Stimulated activated CD4-positive, alpha-beta T cell treated with anti-CD3 and anti-CD28 coated beads, Interleukin-12 subunit alpha, Interleukin-12 subunit beta, amount 100 ng/mL, for 48 hours (primary cell): Measurements from ENCODE around the gene PNO1.

Experiments used
- DNase-seq, 3 donors: peaks; one replicate each; pipeline ENCODE4 v3.0.0-alpha.2; 2020; ENCODE audit warnings: low read depth in 2 of 3, low spot score in 1 of 3

Gene PNO1

DNA sequence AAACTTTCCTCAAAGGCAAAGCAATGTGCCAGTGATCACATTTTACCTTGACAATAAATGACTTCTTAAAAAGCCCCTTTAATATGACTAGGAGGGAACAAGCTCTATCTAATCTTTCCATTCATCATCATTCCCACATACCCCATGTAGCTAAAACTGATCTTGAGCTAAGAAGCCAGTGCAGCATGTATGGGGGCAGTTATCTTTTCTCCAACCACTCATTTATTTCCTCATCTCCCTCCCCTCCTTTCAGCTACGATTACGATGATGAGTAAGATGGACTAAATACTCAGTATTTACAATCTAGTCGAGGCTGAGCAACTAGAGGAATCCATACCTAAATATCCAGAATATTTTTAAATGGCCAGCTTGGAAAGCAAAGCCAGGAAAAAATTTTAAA is 35.5 kb downstream of the PNO1 start:
- no peak for DNase-seq

- DNase-seq, result no peak
Observed at GRCh38 chr2:68193787-68194372, 36.2 kb downstream of the PNO1 start.

- DNase-seq, result no peak
Observed at GRCh38 chr2:68195096-68195495, 37.4 kb downstream of the PNO1 start.

- peak in 1 of 3 donors; percentile 20 for DNase-seq
Observed at GRCh38 chr2:68196120-68196716, 38.5 kb downstream of the PNO1 start.

- DNase-seq, result no peak
Observed at GRCh38 chr2:68200157-68200787, 42.6 kb downstream of the PNO1 start.

- no peak for DNase-seq
Observed at GRCh38 chr2:68203587-68203986, 45.9 kb downstream of the PNO1 start.

DNA sequence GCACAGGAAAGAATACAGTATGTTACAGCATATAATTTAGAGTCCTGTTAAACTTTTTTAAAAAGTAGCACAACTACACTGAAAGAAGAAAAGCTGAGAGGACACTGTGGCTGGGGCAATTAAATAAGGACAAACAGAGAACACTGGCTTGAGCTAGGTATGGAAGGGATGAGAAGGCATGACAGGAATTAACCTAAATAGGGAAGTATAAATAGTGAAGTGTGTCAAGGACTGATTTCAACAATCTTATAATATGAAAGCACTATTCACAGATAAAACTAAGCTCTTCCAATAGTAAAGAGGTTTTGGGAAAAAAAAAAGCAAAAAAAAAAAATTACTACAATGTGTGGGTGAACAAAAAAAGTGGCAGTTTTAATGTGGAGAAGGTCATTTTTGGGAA is 49.1 kb downstream of the PNO1 start:
- no peak for DNase-seq

GRCh38 chr2:68214381-68214780 is 56.7 kb downstream of the PNO1 start:
- DNase-seq, result no peak

DNA sequence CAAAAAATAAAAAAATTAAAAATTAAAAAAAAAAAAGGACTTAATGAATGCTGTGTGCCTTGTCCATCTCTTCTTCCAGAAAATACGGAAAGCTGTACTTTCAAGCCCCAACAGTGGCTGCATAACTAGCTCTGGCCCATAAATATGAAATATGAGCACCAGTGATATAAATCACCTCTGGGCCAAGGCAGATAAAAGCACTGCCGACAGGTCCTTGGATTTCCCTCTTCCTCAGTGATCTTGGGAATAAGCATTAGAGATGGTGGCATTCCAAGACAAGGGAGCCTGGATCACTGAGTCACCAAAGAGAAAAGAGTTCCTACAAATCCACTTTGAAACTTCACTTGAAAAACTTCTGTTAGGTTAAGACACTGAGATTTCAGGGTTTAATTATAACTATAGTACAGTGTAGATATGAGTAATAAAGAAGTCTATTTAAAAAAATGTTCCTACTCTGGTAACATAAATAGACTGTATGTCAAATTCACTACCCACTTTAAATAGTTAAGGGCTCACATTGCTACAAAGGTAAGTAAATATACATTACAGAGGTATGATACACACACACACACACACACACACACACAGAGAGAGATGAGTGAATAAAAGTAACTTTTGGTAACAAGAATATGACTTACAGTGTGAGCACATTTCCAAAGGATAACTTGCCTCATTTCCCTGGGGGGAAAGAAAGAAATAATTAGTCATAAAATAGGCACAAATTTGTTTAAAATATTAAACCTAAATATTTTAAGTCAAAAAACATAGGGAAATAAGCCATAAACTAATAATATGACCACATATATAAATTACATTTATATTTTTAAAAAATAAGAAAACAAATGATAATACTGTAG is 59.0 kb downstream of the PNO1 start:
- no peak for DNase-seq

- no peak for DNase-seq
Observed at GRCh38 chr2:68217729-68218128, 60.0 kb downstream of the PNO1 start.

DNA sequence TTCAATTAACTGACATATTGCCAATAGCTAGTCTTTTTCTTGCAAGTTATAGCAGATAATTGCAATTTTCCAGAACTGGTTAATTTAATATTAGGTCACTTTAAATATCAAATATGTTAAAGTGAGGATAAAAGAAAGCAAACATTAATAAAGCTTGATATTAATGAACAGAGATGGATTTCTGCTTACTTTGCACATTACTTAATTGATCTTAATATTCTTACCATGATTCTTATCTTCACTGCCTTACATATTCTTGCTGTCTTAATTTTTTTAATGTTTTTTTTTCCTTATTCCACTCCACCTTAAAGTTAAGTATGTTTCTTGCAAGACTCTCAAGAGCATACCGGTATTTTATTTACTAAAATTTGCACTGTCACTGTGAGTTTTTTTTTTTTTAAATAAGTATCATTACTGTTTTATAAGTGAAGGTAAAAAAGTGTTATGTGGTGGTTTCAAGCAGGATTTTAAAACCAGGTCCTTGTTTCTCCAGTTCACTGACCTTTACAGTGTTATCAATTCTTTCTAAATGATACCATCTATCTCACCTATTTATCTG is 60.7 kb downstream of the PNO1 start:
- DNase-seq, result no peak

- DNase-seq, result no peak
Observed at GRCh38 chr2:68222287-68222686, 64.6 kb downstream of the PNO1 start.

GRCh38 chr2:68223419-68223818 is 65.7 kb downstream of the PNO1 start:
- no peak for DNase-seq

DNA sequence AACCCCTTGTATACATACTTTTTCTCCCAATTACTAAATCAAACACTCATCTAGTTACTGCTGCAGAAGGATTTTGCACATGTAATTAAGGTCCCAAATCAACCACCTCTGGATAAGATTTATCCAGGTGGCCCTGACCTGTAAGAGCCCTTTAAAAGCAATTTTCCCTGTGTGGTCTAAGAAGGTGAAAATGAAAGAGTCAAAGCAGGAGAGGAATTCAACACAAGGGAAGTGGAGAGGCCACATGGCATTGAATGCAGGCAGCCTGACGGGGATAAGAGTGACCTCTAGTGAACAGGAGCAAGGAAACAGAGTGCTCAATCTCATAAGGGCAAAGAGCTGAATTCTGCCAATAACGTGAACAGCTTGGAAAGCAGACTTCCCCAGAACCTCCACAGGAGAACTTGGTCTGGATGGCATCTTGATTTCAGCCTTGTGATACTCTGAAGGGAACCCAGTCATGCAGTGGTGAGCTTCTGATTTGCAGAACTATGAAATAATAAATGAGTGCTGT is 67.5 kb downstream of the PNO1 start:
- DNase-seq, result no peak
